WTC11 (cell line): ENCODE results near the gene FOXO3.

Experiments used
- ELF4 ChIP-seq: sonication (generic); formaldehyde crosslinking; IDR thresholded peaks from 2 replicates; pipeline ENCODE4 v1.8.1; 2022; ENCODE audit warnings: low read depth, mild to moderate bottlenecking, moderate library complexity, missing genetic modification reagents
- EMX1 ChIP-seq: fragments of 250-450 bp; sonication (Bioruptor Pico); IDR thresholded peaks from 2 replicates; pipeline ENCODE4 v1.8.0; 2021; ENCODE audit warnings: mild to moderate bottlenecking
- MYBL2 ChIP-seq: sonication (generic); formaldehyde crosslinking; IDR thresholded peaks from 2 replicates; pipeline ENCODE4 v1.8.1; 2023; ENCODE audit warnings: mild to moderate bottlenecking, moderate library complexity, missing genetic modification reagents
- ZNF138 ChIP-seq: sonication (generic); formaldehyde crosslinking; conservative IDR thresholded peaks from 2 replicates; pipeline ENCODE4 v1.8.1; 2022; ENCODE audit warnings: mild to moderate bottlenecking, moderate library complexity, missing genetic modification reagents
- TF ChIP-seq, protein P1 (sequence below): fragments of 200-600 bp; IDR thresholded peaks from 2 replicates; pipeline ENCODE4 v1.8.0; 2022; ENCODE audit warnings: antibody characterized with exemption
- TF ChIP-seq, protein P2 (sequence below): sonication (generic); formaldehyde crosslinking; IDR thresholded peaks from 2 replicates; pipeline ENCODE4 v1.8.1; 2023; ENCODE audit warnings: mild to moderate bottlenecking, missing genetic modification reagents, borderline replicate concordance
- TF ChIP-seq, protein P3 (sequence below): sonication (generic); formaldehyde crosslinking; IDR thresholded peaks from 2 replicates; pipeline ENCODE4 v1.8.0; 2022; ENCODE audit warnings: mild to moderate bottlenecking, missing genetic modification reagents
- TF ChIP-seq, protein P4 (sequence below): sonication (generic); formaldehyde crosslinking; IDR thresholded peaks from 2 replicates; pipeline ENCODE4 v1.8.0; 2023; ENCODE audit warnings: mild to moderate bottlenecking, missing genetic modification reagents
- TF ChIP-seq, protein P5 (sequence below): sonication (generic); formaldehyde crosslinking; IDR thresholded peaks from 2 replicates; pipeline ENCODE4 v1.8.0; 2022; ENCODE audit warnings: mild to moderate bottlenecking, missing genetic modification reagents
- TF ChIP-seq, protein P6 (sequence below): fragments of 250-450 bp; sonication (Bioruptor Pico); IDR thresholded peaks from 2 replicates; pipeline ENCODE4 v1.9.0; 2021; ENCODE audit warnings: mild to moderate bottlenecking

DNA sequence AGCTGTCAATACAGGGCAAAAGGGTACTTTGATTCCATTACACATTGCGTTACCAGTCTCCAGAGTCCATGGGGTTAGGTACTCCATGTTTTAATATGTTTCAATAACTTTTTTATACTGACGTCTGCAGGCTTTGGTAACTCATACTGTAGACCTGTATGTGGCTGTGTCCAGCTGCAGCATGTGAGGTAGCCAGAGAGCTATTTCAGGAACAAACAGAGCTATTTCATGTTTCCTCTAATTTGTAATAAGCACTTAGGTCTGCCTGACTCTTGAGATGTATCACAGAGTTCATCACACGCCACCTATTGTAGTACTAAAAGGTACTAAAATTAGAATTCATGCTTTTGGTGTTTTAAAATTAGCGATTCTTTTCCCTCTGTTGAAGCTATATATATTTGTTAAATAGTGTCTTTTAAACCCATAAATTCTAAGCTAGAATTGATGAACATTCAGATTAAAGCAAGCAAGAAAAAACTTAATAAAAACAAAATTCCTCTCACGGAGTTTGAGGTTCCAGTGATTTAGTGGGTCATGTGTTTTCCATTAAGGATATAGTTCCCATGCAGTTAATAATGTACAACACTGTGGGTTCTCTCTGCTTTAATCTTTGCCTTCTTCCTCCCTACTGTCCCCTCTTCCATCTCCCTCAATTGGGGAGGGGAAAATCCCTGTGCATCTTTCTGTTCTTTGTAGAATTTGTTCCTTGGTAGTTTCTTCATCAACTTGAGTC is 37.0 kb downstream of the FOXO3 start:
- TF ChIP-seq, protein P1, sequence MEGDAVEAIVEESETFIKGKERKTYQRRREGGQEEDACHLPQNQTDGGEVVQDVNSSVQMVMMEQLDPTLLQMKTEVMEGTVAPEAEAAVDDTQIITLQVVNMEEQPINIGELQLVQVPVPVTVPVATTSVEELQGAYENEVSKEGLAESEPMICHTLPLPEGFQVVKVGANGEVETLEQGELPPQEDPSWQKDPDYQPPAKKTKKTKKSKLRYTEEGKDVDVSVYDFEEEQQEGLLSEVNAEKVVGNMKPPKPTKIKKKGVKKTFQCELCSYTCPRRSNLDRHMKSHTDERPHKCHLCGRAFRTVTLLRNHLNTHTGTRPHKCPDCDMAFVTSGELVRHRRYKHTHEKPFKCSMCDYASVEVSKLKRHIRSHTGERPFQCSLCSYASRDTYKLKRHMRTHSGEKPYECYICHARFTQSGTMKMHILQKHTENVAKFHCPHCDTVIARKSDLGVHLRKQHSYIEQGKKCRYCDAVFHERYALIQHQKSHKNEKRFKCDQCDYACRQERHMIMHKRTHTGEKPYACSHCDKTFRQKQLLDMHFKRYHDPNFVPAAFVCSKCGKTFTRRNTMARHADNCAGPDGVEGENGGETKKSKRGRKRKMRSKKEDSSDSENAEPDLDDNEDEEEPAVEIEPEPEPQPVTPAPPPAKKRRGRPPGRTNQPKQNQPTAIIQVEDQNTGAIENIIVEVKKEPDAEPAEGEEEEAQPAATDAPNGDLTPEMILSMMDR: no peak
- TF ChIP-seq ELF4 (CRISPR knock-in tag): no peak
- TF ChIP-seq, protein P2, sequence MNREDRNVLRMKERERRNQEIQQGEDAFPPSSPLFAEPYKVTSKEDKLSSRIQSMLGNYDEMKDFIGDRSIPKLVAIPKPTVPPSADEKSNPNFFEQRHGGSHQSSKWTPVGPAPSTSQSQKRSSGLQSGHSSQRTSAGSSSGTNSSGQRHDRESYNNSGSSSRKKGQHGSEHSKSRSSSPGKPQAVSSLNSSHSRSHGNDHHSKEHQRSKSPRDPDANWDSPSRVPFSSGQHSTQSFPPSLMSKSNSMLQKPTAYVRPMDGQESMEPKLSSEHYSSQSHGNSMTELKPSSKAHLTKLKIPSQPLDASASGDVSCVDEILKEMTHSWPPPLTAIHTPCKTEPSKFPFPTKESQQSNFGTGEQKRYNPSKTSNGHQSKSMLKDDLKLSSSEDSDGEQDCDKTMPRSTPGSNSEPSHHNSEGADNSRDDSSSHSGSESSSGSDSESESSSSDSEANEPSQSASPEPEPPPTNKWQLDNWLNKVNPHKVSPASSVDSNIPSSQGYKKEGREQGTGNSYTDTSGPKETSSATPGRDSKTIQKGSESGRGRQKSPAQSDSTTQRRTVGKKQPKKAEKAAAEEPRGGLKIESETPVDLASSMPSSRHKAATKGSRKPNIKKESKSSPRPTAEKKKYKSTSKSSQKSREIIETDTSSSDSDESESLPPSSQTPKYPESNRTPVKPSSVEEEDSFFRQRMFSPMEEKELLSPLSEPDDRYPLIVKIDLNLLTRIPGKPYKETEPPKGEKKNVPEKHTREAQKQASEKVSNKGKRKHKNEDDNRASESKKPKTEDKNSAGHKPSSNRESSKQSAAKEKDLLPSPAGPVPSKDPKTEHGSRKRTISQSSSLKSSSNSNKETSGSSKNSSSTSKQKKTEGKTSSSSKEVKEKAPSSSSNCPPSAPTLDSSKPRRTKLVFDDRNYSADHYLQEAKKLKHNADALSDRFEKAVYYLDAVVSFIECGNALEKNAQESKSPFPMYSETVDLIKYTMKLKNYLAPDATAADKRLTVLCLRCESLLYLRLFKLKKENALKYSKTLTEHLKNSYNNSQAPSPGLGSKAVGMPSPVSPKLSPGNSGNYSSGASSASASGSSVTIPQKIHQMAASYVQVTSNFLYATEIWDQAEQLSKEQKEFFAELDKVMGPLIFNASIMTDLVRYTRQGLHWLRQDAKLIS: no peak
- TF ChIP-seq, protein P3, sequence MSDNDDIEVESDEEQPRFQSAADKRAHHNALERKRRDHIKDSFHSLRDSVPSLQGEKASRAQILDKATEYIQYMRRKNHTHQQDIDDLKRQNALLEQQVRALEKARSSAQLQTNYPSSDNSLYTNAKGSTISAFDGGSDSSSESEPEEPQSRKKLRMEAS: no peak
- TF ChIP-seq EMX1 (CRISPR knock-in tag): no peak
- TF ChIP-seq, protein P4, sequence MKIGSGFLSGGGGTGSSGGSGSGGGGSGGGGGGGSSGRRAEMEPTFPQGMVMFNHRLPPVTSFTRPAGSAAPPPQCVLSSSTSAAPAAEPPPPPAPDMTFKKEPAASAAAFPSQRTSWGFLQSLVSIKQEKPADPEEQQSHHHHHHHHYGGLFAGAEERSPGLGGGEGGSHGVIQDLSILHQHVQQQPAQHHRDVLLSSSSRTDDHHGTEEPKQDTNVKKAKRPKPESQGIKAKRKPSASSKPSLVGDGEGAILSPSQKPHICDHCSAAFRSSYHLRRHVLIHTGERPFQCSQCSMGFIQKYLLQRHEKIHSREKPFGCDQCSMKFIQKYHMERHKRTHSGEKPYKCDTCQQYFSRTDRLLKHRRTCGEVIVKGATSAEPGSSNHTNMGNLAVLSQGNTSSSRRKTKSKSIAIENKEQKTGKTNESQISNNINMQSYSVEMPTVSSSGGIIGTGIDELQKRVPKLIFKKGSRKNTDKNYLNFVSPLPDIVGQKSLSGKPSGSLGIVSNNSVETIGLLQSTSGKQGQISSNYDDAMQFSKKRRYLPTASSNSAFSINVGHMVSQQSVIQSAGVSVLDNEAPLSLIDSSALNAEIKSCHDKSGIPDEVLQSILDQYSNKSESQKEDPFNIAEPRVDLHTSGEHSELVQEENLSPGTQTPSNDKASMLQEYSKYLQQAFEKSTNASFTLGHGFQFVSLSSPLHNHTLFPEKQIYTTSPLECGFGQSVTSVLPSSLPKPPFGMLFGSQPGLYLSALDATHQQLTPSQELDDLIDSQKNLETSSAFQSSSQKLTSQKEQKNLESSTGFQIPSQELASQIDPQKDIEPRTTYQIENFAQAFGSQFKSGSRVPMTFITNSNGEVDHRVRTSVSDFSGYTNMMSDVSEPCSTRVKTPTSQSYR (CRISPR knock-in tag): no peak
- TF ChIP-seq, protein P5, sequence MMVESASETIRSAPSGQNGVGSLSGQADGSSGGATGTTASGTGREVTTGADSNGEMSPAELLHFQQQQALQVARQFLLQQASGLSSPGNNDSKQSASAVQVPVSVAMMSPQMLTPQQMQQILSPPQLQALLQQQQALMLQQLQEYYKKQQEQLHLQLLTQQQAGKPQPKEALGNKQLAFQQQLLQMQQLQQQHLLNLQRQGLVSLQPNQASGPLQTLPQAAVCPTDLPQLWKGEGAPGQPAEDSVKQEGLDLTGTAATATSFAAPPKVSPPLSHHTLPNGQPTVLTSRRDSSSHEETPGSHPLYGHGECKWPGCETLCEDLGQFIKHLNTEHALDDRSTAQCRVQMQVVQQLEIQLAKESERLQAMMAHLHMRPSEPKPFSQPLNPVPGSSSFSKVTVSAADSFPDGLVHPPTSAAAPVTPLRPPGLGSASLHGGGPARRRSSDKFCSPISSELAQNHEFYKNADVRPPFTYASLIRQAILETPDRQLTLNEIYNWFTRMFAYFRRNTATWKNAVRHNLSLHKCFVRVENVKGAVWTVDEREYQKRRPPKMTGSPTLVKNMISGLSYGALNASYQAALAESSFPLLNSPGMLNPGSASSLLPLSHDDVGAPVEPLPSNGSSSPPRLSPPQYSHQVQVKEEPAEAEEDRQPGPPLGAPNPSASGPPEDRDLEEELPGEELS (CRISPR knock-in tag): no peak
- no peak for TF ChIP-seq MYBL2
- no peak for TF ChIP-seq ZNF138
- TF ChIP-seq, protein P6, sequence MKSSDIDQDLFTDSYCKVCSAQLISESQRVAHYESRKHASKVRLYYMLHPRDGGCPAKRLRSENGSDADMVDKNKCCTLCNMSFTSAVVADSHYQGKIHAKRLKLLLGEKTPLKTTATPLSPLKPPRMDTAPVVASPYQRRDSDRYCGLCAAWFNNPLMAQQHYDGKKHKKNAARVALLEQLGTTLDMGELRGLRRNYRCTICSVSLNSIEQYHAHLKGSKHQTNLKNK (CRISPR knock-in tag): no peak
